HG03521 (cell line): ENCODE measurements around the gene C1QL4.
A peak's percentile ranks its signal among the peaks of the same experiment; 100 is the strongest.

Source experiments
- ATAC-seq: cut with Tn5 transposase; IDR thresholded peaks from one replicate; pipeline ENCODE4 v1.9.1; 2021; ENCODE audit warnings: mild to moderate bottlenecking, moderate library complexity; ENCODE audit not compliant: unreplicated experiment

The C1QL4 gene

GRCh38 chr12:49348781-49349180 is 11.8 kb upstream of the C1QL4 start:
- ATAC-seq, result no peak

DNA sequence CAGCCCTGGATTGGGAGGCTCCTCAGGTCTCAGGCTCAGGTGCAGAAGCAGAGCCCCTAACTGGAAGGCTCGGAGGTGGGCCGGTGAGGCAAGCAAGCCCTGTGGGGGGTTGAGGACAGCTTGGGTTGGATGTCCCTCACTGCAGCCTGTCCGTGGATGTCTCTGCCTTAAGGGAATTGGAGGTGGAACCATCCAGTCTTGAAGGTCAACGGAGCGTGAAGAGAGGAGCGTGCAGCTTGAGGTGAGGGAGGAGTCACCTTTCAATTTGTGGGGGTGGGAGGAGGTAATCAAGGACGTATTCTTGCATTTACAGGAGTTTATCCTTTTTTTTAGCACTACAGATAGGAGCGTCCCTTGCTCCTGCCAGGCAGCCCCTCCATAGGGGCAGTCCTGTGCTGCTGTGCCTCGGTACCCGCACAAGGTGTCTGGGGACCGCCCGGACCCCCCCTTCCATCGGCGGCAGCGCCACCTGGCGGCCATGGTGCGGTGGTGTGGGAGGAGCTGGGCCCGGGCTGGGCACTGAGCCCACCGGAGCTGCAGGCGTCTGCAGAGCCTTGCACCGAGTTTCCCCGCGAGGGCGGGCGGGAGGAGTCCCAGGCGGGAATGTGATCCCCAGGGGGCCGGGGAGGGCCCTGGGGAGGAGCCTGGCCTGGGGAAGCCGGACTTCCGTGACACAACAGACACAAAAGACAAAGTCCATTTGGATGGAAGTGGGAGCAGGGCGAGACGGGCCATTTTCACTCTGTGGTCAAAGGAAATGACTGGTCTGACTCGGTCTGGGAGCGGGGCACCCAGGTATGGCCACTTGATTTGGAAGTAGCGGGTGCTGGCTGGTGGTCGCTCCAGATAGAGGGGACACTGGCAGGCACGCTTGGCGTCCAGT is 10.6 kb upstream of the C1QL4 start:
- ATAC-seq, result peak; percentile 42

GRCh38 chr12:49346659-49347310 is 9.8 kb upstream of the C1QL4 start, which contains the start of gene DNAJC22:
Gene DNAJC22 (plus strand): TSS chr12:49346888. CDS start chr12:49348873, 1,985 bp downstream.
- ATAC-seq, result no peak

DNA sequence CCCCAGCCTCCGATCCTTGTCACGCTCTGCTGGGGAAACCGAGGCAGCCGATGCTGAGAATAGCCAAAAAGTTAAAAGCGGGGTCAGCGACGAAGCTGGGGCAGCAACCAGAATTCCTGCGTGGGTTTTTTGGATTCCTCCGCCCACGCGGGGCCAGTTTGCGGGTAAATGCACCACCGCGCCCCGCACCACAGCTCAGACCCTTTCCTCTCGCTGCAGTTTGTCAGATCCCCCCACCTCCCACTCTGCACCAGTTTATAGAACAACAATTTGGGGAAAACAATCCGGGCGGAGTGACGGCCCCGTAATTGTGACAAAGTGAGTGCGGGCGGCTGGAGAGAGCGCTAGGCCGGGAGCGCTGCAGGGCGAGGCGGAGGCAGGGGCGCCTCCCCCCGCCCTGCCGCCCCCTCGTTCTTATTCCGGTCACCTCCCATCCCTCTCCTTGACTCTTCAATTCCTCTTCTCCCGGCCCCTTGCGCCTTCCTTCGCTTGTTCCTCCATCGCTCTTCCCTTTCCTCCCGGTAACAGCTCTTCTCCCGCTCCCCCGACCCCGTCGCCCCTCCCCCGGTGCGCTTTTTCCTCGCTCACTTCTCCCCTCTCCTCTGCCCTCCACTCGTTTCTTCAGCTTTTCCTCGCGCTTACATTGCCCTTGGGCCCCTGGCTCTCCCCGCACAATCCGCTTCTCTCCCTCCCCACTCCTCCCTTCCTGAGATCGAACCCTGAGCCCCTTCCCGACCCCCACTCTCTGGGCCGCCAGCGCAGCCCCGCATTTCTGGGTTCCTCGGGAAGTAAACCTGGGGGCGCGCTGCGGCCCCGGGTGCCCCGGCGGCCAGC is 9.1 kb upstream of the C1QL4 start:
- ATAC-seq, result no peak

- ATAC-seq, result no peak
These were observed 8.2 kb upstream of the C1QL4 start for GRCh38 chr12:49345051-49345824.

DNA sequence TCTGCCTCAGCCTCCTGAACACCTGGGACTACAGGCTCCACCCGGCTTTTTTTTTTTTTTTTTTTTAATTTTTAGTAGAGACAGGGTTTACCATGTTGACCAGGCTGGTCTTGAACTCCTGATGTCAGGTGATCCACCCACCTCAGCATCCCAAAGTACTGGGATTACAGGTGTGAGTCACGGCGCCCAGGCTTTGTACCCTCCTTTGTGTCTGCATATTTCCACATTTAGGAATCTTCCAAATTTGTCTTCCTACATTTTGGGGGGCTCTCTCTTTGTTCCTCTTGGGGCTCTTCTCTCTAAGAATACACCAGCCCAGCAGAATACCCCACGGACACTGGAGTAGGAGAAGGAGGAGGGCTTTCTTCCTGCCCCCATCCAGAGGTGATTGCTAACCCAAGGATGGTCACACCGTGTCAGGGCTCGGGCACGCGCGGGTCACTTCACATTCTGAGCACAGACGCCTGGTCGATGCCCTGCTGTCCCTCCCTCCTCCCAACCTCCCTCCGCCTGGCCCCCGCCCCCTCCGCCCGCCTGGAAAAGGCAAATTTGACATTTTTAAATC is 7.6 kb upstream of the C1QL4 start:
- no peak for ATAC-seq

- no peak for ATAC-seq
These were observed 6.1 kb upstream of the C1QL4 start for GRCh38 chr12:49342914-49343731.

- ATAC-seq, result peak; percentile 72
These were observed 5.3 kb upstream of the C1QL4 start for GRCh38 chr12:49342066-49342913.

DNA sequence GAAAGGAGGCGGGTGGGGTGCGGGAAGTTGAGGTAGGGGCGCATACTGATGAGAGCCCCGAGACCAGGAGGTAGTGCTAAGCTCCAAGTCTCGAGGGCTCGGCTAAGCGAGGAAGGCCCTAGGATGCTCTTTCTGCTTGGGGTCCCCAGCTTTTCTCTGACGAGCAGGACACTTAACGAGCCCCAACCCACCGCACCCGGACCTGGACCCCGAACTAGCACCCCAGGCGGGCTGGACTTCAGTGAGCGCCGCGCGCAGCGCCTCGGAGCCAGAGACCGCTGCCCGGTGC is 4.7 kb upstream of the C1QL4 start:
- no peak for ATAC-seq

DNA sequence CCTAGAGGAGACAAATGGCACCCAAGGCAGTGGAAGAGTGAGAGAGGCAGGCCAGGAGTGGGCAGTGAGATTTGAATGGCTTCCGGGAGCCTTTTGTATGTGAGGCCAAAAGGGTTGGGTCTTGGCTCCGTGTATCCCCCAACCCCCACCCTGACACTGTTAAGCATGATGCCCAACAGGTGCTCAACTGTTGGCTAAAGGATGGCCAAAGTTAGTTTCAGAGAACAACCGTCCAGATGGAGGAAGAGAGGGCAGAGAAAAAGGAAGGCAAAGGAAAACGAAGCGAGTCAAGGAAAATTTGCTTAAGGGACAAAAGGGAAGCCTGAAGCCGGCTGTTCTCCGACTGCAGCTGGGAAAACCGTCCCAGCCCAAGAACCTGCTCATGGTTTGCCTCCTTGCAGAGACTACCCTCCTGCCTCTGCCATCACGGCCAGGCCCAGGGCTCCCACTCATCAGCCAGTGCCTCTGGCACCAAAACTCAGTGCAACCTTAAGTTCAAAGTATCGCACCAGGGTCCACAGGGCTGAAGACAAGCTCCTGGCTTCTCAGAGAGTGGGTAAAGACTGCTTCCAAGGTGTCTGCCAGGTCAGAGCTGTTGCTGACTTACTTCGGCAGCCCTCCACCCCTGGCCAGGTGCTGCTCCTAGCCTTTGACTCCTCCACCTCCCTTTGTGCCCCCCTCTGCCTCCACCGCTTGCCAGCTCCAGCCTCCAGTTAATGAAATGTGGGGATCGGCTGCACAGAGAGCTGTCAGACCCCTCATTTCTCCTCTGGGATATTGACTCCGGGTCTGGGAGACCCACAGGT is 4.2 kb upstream of the C1QL4 start:
- no peak for ATAC-seq

GRCh38 chr12:49340095-49340870 is 3.3 kb upstream of the C1QL4 start:
- ATAC-seq, result no peak

GRCh38 chr12:49339464-49339861 is 2.5 kb upstream of the C1QL4 start:
- no peak for ATAC-seq

DNA sequence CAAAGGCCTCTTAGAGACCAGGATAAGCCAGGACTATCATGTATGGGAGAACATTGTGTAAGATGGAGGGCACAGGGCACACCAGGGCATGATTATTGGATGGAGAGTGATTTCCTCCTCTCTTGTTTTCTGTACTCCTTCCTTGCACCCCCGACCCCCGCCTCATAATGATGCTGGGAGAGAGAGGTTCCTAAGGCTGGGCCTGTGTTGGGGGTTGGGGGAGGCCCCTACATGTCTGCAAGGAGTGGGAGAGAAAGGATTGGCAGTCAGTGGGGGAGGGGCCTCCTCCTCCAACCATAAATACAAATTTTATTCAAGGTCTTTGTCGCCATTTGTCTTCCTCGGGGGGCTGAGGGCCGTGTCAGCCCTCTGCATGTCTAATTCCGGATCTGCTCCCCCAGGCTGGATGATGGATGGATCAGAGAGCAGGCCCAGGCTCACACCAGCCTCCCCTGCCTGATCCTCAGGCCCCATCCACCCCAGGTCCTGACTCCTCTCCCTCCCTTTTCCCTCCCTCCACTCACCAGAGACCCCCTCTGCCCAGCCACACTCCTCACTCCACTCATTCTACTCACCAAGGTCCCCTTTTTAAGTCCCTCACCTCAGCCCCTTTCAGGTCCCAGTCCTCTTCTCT is 2.0 kb upstream of the C1QL4 start:
- no peak for ATAC-seq

DNA sequence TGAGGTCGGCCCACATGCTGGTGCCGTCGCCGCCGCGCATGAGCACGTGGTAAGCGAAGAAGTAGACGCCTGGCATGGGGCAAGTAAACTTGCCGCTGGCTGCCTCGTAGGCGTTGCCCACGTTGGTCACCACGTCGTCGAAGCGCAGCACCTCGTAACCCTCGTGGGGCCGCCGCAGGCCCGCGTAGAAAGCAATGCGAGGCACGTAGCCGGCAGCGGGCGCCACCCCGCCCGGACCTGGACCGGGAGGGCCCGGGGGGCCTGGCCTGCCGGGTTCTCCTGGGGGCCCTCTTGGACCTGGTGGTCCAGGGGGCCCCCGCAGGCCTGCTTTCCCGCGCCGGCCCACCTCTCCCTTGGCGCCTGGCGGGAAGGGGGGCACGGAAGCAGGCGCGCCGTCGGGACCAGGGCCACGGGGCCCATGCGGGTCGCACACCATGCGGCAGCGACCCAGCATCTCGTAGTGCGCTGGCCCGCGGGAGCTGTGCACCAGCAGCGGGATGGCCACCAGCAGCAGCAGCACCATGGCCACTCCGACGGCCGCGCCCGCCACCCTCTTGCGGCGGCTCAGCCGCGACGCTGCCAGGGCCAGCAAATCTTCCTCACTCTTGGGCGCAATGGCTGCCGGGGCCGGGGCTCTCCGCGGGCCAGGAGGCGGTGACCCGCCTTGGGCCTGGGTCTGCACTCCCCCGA is 888 bp downstream of the C1QL4 start:
- no peak for ATAC-seq

DNA sequence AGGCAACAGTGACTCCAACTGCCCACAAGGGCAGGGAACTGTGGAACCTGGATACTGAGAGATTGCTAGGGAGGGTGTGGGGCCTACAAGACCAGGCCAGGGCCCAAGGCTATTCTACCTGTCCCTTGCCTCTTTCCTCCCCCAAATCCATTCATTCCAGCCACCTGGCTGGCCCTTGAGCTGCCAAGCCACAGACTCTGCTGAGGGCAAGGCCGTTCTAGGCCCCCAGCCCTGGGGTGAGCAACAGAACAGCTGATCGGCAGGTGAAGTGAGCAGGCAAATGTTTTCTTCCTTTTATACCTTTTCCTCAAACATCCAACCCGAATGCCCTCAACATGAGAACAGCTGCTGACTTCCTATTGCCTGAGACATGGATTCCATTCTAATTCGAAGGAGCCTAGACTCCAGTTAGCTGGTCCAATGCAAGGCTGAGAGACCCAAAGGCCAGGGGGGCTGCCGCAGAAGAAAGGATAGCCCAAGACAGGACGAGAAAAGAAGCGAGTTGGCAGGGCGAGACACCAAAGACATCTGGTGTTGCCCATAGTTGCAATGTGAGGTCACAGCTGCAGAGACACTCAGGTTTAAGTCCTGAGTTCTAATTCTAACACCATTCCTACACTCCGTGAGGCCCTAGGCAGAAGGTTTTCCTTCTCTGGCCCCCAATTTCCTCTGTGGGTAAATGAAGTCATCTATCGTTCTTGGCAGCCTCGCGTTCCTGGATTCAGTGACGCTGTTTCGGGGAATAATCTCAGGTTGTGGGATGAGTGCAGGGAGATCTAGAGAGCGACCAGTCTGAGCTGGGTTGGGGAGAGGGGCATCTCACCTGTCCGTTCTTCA is 1.7 kb downstream of the C1QL4 start:
- no peak for ATAC-seq
